NCI-H748 (cell line): Measurements from ENCODE around the gene WDR35.
"Not testable (repeated sequence)": the region's sequence is repeated elsewhere in the genome, so short reads cannot be mapped to it uniquely, and the experiment has no call there.

Source experiments
- DNase-seq: peaks from one replicate; lab custom pipeline; 2025; ENCODE audit not compliant: unreplicated experiment; lab: John Stamatoyannopoulos, UW

Gene WDR35

DNA sequence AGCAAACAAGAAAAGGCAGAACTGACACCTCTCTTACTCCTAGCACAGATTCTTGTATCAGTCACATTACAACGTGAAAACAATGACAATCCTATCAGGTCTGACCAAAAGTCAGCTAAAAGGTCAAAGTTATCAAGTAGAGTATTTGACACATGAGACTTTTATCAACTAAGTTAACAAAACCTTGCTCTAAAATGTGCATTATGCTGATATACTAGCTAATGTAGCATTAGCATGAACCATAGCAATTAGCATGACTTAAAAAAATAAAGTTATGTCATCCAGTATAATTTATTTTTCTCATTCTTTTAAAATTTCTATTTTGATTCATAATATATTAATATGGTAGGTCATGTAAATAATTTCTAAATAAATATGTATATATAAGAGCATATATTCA lies 46.7 kb downstream of the WDR35 start:
- no peak for DNase-seq

DNA sequence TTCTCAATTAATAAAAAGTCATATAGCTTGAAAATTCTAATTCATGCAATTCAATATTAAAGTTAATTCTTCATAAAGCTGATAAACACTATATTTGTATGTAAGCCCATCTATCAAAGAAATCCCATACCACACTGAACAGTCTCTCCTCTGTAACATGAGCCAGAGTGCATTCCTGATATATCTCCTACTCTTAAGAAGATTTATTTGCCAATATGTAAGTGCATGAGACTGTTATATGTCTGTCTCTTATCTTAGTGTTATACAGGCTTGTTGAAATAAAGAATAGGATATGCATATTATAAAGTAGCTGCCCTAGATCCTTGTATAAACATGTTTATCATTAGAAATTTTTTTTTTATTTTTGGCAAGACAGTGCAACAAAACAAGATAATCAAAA lies 47.7 kb downstream of the WDR35 start:
- no peak for DNase-seq

DNA sequence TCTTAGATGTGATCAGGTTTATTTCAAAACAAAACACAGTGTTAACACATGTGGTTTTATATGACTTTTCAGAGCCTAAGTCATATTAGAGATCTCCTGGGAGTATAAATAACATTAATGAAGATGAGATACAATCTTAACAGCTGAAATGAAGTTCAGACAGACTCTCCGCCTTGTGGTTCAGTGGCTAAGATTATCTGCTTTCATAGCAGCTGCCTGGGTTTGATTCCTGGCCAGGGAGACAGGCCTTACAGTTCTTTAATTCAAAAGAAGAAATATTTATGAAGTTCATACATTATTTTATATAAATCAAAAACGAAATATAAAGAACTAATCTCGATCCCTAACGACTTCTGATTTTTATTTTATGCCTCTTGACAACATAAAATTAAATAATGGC lies 52.9 kb downstream of the WDR35 start:
- DNase-seq = no peak

DNA sequence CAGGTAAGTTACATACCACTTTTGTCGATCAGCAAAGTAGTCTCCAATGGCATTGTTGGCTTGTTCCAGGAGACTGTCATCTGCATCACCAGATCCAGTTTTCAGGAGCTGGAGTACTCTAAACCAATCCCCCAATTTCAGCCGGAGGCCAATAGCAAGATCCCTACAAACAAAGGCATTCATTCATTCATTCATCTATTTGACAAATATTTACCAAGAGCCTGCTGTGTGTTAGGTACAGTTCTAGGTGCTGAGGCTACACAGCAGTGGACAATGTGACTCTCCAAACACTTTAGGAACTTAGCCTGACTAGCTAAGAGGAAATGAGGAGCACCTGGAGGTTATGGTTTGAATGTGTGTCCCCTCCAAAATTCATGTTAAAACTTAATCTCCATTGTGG lies 53.7 kb downstream of the WDR35 start:
- no peak for DNase-seq

DNA sequence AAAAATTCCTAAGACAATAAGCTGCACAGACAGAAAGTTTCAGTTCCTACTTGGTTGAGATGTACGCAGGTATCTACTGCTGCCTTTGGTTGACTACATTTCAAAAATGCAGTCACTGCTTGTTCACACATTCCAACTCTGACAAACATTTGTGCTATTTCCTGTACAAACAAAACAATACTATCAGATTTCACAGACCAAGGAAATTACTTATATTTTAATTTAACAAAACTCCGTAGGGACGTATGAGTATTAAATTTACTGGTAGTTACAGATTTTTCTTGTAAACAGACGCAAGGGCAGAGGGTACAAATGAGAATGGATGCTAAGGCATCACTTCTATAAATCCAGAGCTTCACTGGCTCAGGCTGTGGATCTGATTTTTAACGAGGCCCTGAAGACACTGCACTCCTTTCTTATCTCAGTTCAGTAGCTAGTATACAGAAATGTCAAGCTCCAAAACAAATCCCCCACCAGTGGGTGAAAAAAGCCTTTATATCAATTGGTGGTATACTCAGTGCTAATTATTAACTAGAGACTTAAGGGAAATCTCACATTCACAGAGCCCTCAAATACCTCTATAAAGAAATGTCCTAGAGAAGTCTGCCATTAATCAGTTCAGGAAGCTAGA lies 56.4 kb downstream of the WDR35 start:
- no peak for DNase-seq

DNA sequence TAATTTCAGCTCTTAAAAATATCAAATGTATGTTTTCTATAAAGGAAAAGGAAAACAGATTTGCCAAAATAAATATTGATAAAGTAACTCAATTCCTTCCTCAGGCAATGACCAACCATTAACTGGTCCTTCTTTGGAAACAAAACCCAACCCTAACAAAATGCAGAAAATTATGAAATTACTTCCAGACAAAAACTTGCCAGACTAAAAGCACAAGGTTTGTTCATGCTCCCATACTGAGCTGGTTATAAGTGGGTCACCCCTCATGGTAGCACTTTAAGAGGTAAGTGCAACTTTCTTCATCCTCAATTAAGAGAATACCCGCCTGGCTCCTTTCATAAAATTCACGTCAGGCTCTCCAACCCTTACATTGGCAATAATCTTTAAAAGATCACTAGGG lies 57.0 kb downstream of the WDR35 start:
- no peak for DNase-seq

DNA sequence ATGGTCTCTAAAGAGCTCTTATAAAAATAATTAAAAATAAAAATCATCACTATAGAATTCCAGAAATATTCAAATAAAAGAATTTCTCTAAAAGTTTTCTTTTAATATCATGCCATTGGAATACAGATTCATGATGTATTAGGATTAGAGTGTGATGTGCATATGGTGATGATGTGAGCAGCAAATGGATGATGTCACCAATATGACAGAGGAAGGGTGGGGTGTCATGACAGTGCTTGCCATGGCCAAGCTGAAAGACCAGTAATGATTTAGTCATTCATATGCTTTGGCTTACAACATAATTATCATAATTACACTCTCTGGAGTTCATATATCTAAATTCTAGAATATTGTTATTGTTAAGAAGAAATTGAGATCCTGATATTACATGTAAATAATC lies 60.7 kb downstream of the WDR35 start:
- no peak for DNase-seq

DNA sequence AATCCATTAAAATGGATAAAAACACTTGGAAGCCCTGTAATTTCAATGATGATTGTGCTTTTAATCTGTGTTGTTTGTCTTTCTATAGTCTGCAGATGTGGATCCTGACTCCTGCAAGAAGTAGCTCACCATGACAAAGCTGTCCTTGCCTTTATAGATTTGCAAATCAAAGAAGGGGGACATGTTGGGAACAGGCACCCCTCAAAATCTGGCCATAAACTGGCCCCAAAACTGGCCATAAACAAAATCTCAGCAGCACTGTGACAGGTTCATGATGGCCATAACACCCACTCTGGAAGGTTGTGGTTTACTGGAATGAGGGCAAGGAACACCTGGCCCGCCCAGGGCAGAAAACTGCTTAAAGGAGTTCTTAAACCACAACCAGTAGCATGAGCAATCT lies 62.1 kb downstream of the WDR35 start:
- not testable (repeated sequence) for DNase-seq

DNA sequence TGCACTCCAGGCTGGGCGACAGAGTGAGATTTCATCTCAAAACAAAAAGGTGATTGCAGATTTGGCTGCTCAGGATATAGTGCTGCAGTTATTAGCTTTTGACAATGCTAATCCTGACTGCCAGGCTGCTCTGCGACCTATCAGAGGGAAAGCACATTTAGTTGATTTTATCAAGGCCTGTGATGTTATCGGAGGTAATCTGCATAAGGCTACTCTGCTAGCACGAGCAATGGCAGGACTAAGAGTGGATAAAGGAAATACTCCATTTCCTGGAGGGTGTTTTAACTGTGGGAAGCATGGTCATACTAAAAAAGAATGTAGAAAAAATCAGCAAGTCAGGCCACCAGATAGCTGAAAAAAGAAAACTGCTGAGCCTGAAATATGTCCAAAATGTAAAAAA lies 65.4 kb downstream of the WDR35 start:
- not testable (repeated sequence) for DNase-seq

DNA sequence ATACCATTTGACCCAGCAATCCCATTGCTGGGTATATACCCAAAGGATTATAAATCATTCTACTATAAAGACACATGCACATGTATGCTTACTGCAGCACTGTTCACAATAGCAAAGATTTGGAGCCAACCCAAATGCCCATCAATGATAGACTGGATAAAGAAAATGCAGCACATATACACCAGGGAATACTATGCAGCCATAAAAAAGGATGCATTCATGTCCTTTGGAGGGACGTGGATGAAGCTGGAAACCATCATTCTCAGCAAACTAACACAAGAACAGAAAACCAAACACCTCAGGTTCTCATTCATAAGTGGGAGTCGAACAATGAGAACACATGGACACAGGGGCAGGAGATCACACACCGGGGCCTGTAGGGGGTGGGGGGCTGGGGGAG lies 67.7 kb downstream of the WDR35 start:
- DNase-seq = not testable (repeated sequence)

DNA sequence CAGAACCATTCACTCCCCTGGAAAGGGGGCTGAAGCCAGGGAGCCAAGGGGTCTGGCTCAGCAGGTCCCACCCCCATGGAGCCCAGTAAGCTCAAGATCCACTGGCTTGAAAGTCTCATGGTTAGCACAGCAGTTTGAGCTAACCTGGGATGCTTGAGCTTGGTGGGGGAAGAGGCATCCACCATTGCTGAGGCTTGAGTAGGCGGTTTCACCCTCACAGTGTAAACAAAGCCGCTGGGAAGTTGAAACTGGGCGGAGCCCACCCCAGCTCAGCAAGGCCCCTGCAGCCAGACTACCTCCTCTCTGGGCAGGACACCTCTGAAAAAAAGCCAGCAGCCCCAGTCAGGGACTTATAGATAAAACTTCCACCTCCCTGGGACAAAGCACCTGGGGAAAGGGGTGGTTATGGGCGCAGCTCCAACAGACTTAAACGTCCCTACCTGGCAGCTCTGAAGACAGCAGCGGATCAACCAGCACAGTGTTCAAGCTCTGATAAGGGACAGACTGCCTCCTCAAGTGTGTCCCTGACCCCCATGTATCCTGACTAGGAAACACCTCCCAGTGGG lies 73.4 kb downstream of the WDR35 start:
- DNase-seq = no peak

DNA sequence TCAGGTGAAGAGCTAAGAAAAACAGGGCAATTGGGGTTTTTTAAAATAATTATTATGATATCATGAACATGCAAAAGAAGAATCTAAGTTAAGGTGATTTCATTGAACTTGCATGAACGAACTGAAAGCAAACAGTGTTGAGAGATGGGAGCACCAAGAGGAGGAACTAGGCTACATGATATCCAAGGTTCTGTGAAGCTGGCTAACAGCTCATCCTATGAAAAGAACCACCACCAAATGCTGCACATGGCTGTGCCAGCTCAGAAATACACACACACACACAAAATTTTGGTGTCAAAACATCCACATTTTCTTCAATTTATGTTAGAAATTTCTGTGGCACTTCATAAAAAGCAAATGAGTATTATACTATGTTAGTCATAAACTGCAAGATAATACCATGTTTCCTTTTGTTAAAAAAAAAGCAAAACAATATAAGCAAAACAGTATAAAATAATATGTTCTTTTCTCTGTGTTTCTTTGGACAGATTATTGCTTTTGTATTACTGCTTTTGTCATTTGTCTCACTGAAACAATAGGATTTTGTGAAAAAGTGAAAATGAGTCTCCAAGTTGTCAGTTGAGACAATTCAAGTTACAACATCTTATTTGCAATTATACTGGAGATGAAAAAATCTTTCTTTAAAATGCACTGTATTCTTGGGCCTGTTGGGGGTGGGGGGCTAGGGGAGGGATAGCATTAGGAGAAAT lies 75.5 kb downstream of the WDR35 start:
- DNase-seq = no peak

DNA sequence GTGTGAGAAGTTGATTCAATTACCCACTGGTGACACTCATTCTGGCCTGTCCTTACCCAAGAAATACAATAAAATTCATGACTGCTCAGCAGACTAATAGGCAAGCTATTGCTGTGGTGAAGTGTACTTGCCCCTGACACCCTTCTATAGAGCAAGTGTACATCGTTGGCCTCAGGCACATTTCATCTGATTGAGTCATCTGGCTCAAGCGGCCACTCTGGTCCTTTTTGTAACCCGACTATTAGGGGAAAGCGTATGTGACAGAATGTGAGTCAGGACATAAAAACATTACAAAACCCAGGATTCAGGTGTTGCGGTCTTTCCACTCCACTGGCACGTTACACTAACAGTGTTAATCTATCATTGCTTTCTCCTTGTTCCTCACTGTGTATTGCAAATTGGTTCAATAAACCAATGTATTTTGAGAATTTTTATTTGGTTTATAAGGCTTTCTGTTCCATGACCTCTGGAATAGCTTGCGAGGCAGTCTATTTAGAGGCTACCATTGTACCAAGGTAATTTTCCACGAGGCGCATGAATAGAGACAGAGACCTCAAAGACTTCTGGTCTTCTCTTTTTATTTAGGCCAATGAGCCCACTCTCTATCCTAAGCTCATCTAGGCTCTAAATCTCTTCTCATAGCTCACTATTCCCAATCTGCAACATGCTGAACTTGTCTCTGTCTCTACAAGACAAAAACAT lies 77.9 kb downstream of the WDR35 start:
- no peak for DNase-seq

DNA sequence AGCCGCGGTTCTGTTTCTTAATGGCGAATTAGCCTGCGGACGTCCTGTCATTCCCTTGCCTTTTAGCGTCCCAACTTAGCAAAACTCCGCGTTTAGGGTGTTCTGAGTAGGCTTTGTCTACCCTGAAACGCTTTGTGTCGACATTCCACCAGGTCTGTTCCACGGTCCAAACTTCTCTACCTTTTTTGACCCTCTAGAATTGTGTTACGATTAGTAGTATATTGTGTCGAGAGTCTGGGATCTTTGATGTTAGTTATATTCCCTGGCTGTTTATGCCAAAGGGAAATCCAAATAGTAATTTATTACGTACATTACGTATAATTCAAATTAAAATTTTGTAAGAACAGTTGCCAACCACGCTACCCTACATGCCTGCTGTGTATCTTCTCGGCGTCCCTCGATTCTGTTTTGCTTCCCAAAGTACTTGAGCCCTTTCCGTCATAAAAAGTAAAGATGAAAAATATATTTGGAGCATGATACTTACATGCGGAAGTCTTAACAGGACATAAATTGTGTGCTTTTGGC lies 87.6 kb downstream of the WDR35 start:
- DNase-seq = peak; percentile 26

DNA sequence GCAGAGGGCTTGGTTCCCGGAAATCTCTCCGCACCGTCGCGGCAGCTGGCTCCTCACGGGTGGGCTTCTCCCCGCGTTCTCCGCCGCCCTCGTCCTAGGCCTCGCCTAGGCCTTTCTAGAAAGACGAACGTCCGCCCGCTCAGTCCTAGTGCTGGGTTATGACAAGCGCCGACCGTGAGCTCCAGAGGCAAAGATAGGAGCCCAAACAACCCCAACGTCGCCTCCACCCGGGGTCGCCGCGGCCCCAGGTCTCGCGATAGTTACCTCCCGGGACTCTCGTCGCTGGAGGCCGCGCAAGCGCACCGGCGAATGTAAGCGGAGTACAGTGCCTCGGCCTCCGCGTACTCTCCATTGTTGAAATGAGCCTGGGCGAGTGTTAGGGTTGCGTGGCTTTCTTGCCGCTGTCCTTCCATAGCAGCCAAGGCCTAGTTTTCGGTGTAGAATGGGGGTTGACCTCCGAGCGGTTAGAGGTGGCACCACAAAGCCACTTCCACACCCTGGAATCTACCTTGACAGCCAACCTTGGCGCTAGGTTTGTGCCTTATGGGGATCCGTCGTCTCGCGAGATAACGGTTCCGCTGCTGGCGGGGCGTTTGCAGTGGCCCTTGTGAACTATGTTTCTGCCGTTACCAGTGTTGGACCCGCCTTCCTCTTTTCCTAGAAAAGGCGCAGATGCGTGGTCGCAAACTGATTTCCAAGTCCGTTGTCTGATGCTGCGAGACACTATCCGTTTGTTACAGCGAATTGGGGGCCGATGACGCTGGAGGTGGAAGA lies 88.3 kb downstream of the WDR35 start, which contains the start of gene TTC32:
TTC32 (minus strand) TSS at position 542 of the 774 bp plus-strand sequence; CDS start at position 413, 129 bp downstream.
- DNase-seq = peak; percentile 93

DNA sequence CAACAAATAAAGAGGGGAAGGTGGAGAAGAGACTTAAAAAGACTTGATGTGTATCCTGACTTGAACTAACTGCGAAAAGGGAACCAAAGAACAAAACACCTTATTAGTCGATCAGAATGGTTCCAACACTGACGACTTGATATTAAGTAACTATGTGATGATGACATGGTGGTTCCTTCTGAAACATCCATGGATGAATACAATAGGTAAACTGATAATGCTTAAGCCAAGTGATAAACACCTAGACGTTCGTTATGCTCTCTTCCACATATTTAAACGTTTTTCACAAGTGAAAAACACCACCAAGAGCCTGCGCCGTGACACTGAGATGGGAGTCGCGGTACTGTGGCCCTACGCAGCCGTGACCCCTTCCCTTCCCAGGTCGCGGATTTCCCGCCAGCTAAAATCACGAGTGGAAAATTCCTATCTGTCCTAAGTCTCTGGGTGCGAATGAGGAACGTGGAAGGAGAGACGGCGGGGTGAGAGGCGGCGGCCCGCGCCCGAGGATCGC lies 88.9 kb downstream of the WDR35 start:
- DNase-seq = peak; percentile 68

DNA sequence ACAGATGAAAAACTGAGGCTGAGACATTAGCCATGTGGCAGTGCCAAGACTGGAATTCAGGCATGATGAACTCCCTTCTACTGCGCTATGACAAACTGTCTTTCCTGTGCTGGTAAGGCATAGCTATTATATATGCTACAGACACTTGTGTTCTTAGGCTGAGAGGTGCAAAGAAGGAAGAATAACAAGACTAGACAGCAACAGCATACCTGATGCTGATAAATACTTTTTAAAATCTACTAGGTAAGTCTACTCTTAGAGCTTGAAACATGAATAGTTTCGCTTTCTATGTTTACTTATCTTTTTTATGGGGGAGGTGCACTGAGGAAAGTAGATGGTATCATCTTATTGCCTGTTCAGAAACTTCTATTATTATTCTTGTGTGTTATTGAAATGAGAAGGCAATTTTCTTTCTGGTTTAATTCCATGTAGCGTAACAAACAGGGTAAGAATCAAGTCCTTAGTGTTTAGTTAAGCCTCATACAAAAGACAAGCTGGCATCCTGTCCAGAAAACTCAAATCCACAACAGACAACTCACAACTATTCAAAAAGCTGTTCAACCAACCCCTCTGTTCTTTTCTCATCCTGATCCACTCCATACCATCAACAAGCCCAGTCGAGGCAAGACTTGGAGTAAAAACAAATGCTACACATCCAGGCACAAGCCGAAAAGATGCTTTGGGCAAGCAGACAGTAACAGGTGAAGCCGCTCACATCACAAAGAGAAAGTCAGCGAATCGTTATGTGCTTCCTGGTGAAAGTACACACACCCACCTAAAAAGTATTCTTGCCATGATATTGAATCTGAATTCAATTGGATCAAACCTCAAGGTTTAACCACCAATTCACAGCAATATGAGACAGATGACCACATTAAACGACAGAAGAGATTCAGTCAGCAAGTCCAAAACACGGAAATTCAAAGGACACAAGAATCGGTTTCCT lies 89.6 kb downstream of the WDR35 start:
- peak; percentile 36 for DNase-seq

DNA sequence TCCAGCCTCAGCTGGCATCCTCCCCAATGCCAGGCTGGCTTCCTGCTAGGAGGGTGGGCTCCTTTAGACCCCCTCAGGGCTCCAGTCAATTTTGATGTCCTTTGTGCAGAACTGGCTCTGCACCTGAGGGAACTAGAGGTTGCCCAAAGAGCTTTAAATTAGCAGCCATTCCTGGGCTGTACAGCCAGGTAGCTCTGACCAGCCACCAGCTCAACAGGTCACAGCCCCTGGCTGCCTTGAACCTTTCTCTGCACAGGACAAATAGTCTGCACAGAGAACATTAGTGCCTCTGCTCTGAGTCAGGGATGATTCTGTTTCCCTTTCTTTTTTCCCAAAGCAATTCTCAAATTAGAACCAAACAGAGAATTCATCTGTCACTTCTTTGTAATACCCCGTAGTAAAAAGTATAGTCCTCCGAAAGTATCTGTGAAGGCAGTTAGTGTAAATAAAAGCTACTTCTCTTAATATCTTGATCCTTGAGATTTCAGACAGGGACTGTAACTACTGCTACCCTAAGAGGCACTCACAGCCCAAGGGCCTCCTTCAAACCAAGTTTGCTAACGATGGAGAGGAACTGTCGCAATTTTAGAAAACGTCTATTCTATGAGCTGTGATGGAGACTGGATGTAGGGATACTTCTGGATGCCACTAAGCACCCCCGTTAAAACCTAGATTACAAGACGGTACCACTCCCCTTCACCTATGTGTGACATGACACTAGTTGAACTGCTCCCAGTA lies 91.1 kb downstream of the WDR35 start:
- DNase-seq = no peak
